Activated naive CD8-positive, alpha-beta T cell treated with anti-CD3 and anti-CD28 coated beads, Interleukin-2, amount 50 U/mL, for 24 hours (primary cell): ENCODE results near the gene DLX2.

Experiments
- ATAC-seq: fragments of 150-1000 bp; cut with Tn5 transposase; one replicate; pipeline ENCODE4 v1.10.0; 2021
- DNase-seq: peaks from one replicate; pipeline ENCODE4 v3.0.0; 2021
- H3K27ac Mint-ChIP-seq: one replicate; pipeline ENCODE4 v1.8.0; 2021; ENCODE audit warnings: mild to moderate bottlenecking, mixed read lengths
- H3K27me3 Mint-ChIP-seq: one replicate; pipeline ENCODE4 v1.8.0; 2021; ENCODE audit warnings: mixed read lengths
- H3K36me3 Mint-ChIP-seq: one replicate; pipeline ENCODE4 v1.8.0; 2021; ENCODE audit warnings: low read depth, mixed read lengths
- H3K4me1 Mint-ChIP-seq: one replicate; pipeline ENCODE4 v1.8.0; 2021; ENCODE audit warnings: mixed read lengths
- H3K4me3 Mint-ChIP-seq: one replicate; pipeline ENCODE4 v1.8.0; 2021; ENCODE audit warnings: mild to moderate bottlenecking, moderate library complexity, mixed read lengths
- H3K9me3 Mint-ChIP-seq: one replicate; pipeline ENCODE4 v1.8.0; 2021; ENCODE audit warnings: mixed read lengths

DLX2 gene

DNA sequence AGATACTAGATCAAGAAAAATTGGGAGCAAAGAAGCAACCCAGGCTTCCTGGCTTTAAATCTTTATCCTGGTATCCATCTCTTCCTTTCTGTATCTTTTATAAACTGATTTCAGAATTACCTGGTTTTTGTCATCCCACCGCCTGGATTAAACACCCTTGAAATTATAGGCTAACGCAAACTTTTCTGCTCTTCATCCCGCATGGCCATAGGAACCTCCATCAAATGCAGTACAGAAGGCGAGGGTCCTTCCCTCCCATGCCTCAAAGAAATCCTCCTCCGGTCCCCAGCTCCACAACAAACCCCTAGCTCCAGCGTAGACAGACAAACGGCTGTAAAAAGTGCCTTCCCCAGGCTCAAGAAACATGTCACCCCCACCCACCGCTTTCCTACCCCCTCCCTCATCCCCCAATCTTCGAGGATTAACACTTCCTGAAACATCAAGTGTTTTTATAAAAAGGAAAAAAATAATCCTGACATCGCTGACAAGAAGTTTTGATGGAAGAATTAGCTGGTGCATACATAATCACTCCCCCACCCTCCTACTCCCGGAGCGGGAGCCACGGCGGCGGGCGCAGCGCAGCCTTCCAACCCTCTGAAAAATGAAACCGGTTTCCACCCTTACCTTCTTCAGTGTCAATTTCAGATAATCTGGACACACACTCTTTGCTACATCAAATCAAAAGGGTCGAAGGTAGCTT, 9.8 kb downstream of the DLX2 start:
- Mint-ChIP-seq H3K36me3 (peaks cover 2% of the 10 kb centered on the region), H3K27me3 (peaks cover 91% of the 10 kb centered on the region), H3K9me3 (no peaks in the 10 kb centered on the region), H3K27ac (peak overlapping the region; percentile 5), H3K4me3 (no peak overlapping the region), H3K4me1 (peaks cover 42% of the 10 kb centered on the region)
- DNase-seq (no peak), ATAC-seq (no peak)

- Mint-ChIP-seq H3K9me3 (no peaks in the 10 kb centered on the region), H3K27me3 (peaks cover 91% of the 10 kb centered on the region), H3K36me3 (peaks cover 2% of the 10 kb centered on the region), H3K4me3 (no peak overlapping the region), H3K4me1 (peaks cover 45% of the 10 kb centered on the region), H3K27ac (no peak overlapping the region)
- ATAC-seq (no peak), DNase-seq (no peak)
These were observed 10.7 kb downstream of the DLX2 start for GRCh38 chr2:172091761-172092566.

DNA sequence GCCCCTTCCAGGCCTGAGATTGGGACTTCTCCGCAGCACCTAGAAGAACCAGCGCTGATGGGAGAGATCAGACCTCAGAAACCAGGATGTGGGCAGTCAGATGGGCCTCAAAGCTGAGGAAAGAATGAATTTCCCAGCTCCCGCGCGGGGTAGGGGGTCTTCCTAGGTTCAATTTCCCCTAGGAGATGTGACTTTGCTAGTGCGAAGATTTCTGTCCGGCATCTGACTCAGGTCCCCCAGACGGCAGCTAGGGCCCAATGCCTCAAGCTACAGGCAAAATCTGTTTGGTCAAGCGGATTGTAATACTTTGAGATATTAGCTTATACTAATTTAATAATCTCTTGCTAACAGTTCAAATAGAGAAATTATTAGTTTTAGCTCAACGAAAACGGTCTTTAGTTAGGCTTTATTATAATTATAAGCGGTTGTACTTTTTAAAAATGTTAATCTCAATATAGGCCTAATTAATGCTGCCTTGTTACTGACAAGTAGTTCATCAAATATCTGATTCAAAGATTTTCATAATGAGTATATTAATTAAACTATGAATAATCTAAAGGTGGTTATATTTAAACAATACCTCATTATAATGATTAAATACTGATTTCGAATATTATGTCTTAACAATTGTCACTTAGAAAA, 11.6 kb downstream of the DLX2 start:
- Mint-ChIP-seq H3K9me3 (no peaks in the 10 kb centered on the region), H3K36me3 (peaks cover 2% of the 10 kb centered on the region), H3K27me3 (peaks cover 93% of the 10 kb centered on the region), H3K27ac (no peak overlapping the region), H3K4me1 (peaks cover 49% of the 10 kb centered on the region), H3K4me3 (no peak overlapping the region)
- DNase-seq, result no peak
- no peak for ATAC-seq

DNA sequence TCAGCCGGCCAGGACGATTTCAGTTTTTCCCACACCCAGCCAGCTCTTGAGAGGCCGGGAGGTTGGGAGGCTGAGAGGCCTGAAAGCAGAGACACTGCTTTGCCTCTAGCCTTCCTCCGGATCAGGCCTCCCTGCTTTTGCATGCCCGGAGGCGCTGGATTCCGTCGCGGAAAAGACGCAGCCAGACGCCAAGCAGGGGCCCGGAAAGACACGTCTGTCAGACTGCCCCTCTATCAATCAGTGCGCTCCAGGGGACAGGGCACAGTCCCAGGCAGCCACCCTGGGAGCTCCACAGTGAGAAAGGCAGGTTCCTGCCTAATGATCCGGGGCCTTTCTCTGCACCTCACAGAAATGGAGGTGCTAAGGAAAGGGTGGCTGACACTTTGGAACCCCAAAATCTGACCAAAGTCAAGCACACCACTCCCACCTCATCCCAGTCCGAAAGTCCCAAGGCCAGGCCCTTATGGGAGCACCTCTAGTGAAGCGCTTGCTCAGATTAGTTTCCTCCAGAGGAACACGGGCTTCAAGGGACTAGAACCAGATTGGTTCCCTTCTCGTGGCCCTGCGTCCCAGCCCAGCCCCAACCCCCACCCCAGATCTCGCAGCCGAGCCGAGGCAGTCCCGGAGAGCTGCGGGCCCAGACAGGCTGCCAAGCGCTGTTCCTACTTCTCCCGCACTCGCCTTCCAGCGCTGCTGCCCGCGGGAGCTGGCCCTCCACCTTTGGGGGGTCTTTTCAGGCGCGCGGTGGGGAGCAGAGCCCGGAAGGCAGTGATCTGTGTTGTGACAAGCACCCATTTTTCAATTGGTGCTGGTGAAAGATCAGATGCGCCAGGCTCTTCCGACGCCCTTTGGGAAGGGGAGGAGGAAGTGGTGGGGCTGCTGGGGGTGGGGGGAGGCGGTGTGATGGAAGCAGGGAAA, 12.4 kb downstream of the DLX2 start:
- ATAC-seq (no peak), DNase-seq (no peak)
- Mint-ChIP-seq H3K9me3 (no peaks in the 10 kb centered on the region), H3K27me3 (peaks cover 94% of the 10 kb centered on the region), H3K27ac (no peak overlapping the region), H3K4me3 (no peak overlapping the region), H3K36me3 (peaks cover 2% of the 10 kb centered on the region), H3K4me1 (peaks cover 48% of the 10 kb centered on the region)

- no peak for ATAC-seq
- no peaks in the 10 kb centered on the region for H3K9me3 Mint-ChIP-seq
- H3K4me3 Mint-ChIP-seq, result no peak overlapping the region
- DNase-seq, result no peak
- H3K4me1 Mint-ChIP-seq, result peaks cover 47% of the 10 kb centered on the region
- peaks cover 2% of the 10 kb centered on the region for H3K36me3 Mint-ChIP-seq
- peaks cover 95% of the 10 kb centered on the region for H3K27me3 Mint-ChIP-seq
- H3K27ac Mint-ChIP-seq, result no peak overlapping the region
These were observed 13.1 kb downstream of the DLX2 start for GRCh38 chr2:172089633-172090032.

GRCh38 chr2:172089005-172089504, 13.6 kb downstream of the DLX2 start:
- H3K27ac Mint-ChIP-seq, result no peak overlapping the region
- DNase-seq (no peak), ATAC-seq (no peak)
- H3K9me3 Mint-ChIP-seq, result no peaks in the 10 kb centered on the region
- H3K36me3 Mint-ChIP-seq, result peaks cover 2% of the 10 kb centered on the region
- no peak overlapping the region for H3K4me3 Mint-ChIP-seq
- H3K4me1 Mint-ChIP-seq, result peaks cover 45% of the 10 kb centered on the region
- H3K27me3 Mint-ChIP-seq, result peaks cover 97% of the 10 kb centered on the region

GRCh38 chr2:172088245-172089004, 14.3 kb downstream of the DLX2 start:
- Mint-ChIP-seq H3K27ac (peak overlapping the region; percentile 47), H3K9me3 (no peaks in the 10 kb centered on the region), H3K4me1 (peaks cover 49% of the 10 kb centered on the region), H3K27me3 (peaks cover 97% of the 10 kb centered on the region), H3K36me3 (peaks cover 3% of the 10 kb centered on the region), H3K4me3 (peak overlapping the region; percentile 8)
- ATAC-seq (no peak), DNase-seq (no peak)

GRCh38 chr2:172087780-172088244, 14.9 kb downstream of the DLX2 start:
- H3K36me3 Mint-ChIP-seq, result peaks cover 3% of the 10 kb centered on the region

DNA sequence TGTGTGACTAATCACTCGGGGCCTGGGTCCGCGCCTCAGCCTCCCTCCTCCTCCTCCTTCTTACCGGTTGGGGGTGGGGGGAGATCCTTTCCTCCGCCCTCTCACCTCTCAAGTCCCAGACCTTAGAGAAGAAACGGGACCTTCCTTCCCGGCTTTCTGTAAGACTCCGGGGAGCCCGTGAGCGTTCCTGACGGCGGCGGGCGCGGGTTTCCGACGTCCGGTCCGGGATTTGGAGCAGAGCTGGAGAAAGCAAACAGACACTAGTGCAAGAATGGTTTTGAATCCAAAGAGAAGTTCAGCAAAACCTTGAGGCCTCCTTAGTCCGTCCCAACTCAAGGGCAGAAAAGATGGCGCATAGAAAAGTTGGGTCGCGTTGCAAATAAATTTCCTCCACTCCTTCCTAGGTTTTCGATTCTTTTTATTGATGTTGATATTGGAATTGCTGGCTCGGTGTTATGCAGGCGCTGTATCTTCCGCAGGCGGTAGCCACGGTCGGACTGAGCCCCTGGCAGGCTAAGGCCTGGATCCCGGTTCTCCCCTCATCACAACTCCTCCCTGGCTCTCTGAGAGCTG, 15.4 kb downstream of the DLX2 start:
- DNase-seq (no peak), ATAC-seq (no peak)
- Mint-ChIP-seq H3K4me3 (peak overlapping the region; percentile 78), H3K27ac (peak overlapping the region; percentile 31), H3K9me3 (no peaks in the 10 kb centered on the region), H3K4me1 (peaks cover 44% of the 10 kb centered on the region), H3K27me3 (peaks cover 96% of the 10 kb centered on the region), H3K36me3 (peaks cover 3% of the 10 kb centered on the region)

More at GRCh38 chr2:172087780-172088244, 14.9 kb downstream of the DLX2 start:
- ATAC-seq, result no peak
- Mint-ChIP-seq H3K27me3 (peaks cover 96% of the 10 kb centered on the region), H3K9me3 (no peaks in the 10 kb centered on the region), H3K27ac (peak overlapping the region; percentile 31), H3K4me3 (no peak overlapping the region), H3K4me1 (peaks cover 44% of the 10 kb centered on the region)
- no peak for DNase-seq

DNA sequence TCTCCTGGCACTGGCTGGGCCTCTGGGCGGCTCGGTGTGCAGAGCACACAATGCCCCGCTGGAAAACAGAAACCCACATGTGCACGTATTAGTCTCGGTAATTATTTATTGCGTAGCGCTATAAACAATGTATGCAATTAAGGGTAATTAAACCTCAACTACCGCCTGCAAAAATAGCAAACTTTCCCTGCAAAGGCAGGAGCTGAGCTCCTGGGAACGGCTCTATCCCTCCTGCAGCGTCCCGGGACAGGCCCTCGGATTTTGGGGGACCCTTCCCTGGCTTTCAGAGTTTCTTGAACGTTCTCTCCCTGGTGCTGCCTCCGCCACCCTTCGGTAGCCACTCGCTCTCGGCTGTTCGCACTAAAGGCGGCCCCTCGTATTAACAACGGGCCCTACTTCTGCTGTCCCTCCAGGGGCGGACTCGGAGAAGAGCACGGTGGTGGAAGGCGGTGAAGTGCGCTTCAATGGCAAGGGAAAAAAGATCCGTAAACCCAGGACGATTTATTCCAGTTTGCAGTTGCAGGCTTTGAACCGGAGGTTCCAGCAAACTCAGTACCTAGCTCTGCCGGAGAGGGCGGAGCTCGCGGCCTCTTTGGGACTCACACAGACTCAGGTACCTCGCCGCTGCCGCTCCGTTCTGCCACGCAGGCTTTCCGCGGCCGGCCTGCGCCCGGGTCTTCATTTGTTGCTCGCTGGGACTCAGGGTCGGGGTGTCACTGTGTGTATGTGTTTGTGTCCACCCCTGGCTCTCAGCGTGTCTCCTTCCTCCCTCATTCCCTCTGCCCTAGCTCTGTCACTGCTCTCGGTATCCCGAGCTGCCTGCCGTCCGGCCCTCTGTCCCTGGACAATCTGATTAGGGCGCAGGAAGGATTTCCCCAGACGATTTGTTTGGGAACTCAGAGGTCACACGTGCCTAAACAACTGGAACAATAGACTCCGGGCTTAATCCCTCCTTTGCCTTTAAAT, 16.2 kb downstream of the DLX2 start:
- ATAC-seq (no peak), DNase-seq (peak; percentile 47)
- H3K4me1 Mint-ChIP-seq, result peaks cover 44% of the 10 kb centered on the region
- H3K27ac Mint-ChIP-seq, result no peak overlapping the region
- peaks cover 3% of the 10 kb centered on the region for H3K36me3 Mint-ChIP-seq
- H3K4me3 Mint-ChIP-seq, result peak overlapping the region; percentile 78
- H3K9me3 Mint-ChIP-seq, result no peaks in the 10 kb centered on the region
- H3K27me3 Mint-ChIP-seq, result peaks cover 96% of the 10 kb centered on the region

DNA sequence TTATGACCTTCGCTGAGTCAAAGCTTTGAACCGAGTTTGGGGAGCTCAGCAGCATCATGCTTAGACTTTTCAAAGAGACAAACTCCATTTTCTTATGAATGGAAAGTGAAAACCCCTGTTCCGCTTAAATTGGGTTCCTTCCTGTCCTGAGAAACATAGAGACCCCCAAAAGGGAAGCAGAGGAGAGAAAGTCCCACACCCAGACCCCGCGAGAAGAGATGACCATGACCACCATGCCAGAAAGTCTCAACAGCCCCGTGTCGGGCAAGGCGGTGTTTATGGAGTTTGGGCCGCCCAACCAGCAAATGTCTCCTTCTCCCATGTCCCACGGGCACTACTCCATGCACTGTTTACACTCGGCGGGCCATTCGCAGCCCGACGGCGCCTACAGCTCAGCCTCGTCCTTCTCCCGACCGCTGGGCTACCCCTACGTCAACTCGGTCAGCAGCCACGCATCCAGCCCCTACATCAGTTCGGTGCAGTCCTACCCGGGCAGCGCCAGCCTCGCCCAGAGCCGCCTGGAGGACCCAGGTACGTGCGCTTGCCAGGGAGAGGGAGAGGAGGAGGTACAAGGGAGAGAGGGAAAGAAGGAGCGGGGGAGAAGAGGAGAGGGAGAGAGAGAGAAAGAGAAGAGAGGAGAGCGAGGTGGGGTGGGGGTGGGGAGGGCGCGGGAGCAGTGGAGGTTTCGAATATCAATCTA, 17.1 kb downstream of the DLX2 start, which contains the start of gene DLX1:
TSS of gene DLX1 (plus strand) at position 48 of the 700 bp plus-strand sequence. CDS start at position 219, 171 bp downstream.
- ATAC-seq (no peak), DNase-seq (no peak)
- H3K27me3 Mint-ChIP-seq, result peaks cover 97% of the 10 kb centered on the region
- peak within 1 kb of the TSS; percentile 56 for H3K27ac Mint-ChIP-seq
- no peaks in the 10 kb centered on the region for H3K9me3 Mint-ChIP-seq
- peak within 1 kb of the TSS; percentile 78 for H3K4me3 Mint-ChIP-seq
- H3K36me3 Mint-ChIP-seq, result peaks cover 4% of the 10 kb centered on the region
- H3K4me1 Mint-ChIP-seq, result peaks cover 44% of the 10 kb centered on the region
